Stomach smooth muscle (tissue), 2 donors: ENCODE results near the gene MDM2.

Experiments used
- H3K27ac ChIP-seq: one replicate; pipeline ENCODE4 v1.7.0; 2013; ENCODE audit warnings: mild to moderate bottlenecking, low read length, inconsistent platforms
- H3K27me3 ChIP-seq, 2 donors: one replicate each; pipeline ENCODE4 v1.7.0; 2013; ENCODE audit warnings: low read length in 2 of 2; ENCODE audit not compliant: insufficient read depth in 2 of 2, control insufficient read depth in 1 of 2
- H3K36me3 ChIP-seq, 2 donors: one replicate each; pipeline ENCODE4 v1.7.0; 2013; ENCODE audit warnings: low read length in 2 of 2; ENCODE audit not compliant: control insufficient read depth in 2 of 2, insufficient read depth in 2 of 2
- H3K4me1 ChIP-seq: one replicate; pipeline ENCODE4 v1.7.0; 2013; ENCODE audit warnings: low read length; ENCODE audit not compliant: control insufficient read depth, insufficient read depth
- H3K4me3 ChIP-seq, 2 donors: one replicate each; pipeline ENCODE4 v1.7.0; 2013; ENCODE audit warnings: low read length in 2 of 2
- H3K9ac ChIP-seq, 2 donors: one replicate each; pipeline ENCODE4 v1.7.0; 2013; ENCODE audit warnings: low read length in 2 of 2, mild to moderate bottlenecking in 1 of 2
- H3K9me3 ChIP-seq, 2 donors: one replicate each; pipeline ENCODE4 v1.7.0; 2013; ENCODE audit warnings: low read length in 2 of 2; ENCODE audit not compliant: control insufficient read depth in 2 of 2
- donor health status: healthy.
- donor health status: Pancreatic carcinoma.

MDM2 gene

GRCh38 chr12:68894276-68894855 lies 86.4 kb downstream of the MDM2 start:
- Histone ChIP-seq H3K4me1 (peaks cover 2% of the 10 kb centered on the region), H3K36me3 (no peaks in the 10 kb centered on the region), H3K4me3 (no peak overlapping the region), H3K27ac (no peak overlapping the region), H3K9me3 (no peaks in the 10 kb centered on the region), H3K27me3 (no peaks in the 10 kb centered on the region), H3K9ac (no peak overlapping the region)

GRCh38 chr12:68896881-68897540 lies 89.0 kb downstream of the MDM2 start:
- peaks cover 2% of the 10 kb centered on the region for H3K4me1 ChIP-seq
- no peak overlapping the region for H3K4me3 ChIP-seq
- H3K9ac ChIP-seq = no peak overlapping the region
- no peaks in the 10 kb centered on the region for H3K27me3 ChIP-seq
- H3K36me3 ChIP-seq = no peaks in the 10 kb centered on the region
- H3K9me3 ChIP-seq = no peaks in the 10 kb centered on the region
- no peak overlapping the region for H3K27ac ChIP-seq

- Histone ChIP-seq H3K27ac (no peak overlapping the region), H3K36me3 (no peaks in the 10 kb centered on the region), H3K27me3 (no peaks in the 10 kb centered on the region), H3K4me1 (peaks cover 2% of the 10 kb centered on the region), H3K4me3 (no peak overlapping the region), H3K9me3 (no peaks in the 10 kb centered on the region), H3K9ac (no peak overlapping the region)
Measured at GRCh38 chr12:68899251-68899771, 91.3 kb downstream of the MDM2 start.

GRCh38 chr12:68900241-68900640 lies 92.3 kb downstream of the MDM2 start:
- no peaks in the 10 kb centered on the region for H3K27me3 ChIP-seq
- no peak overlapping the region for H3K27ac ChIP-seq
- no peaks in the 10 kb centered on the region for H3K36me3 ChIP-seq
- no peak overlapping the region for H3K4me3 ChIP-seq
- no peak overlapping the region for H3K9ac ChIP-seq
- H3K4me1 ChIP-seq = peaks cover 2% of the 10 kb centered on the region
- no peaks in the 10 kb centered on the region for H3K9me3 ChIP-seq
